DND-41 (cell line): Measurements from ENCODE around the gene KXD1.

ENCODE experiments used
- ATAC-seq: fragments of 200-7000 bp; cut with Tn5 transposase; 3 replicates; pipeline ENCODE4 v1.9.1; 2021; ENCODE audit warnings: low read depth; ENCODE audit not compliant: insufficient read depth
- DNase-seq: peaks from one replicate; pipeline ENCODE4 v3.0.0-alpha.2; 2020
- H2AFZ ChIP-seq: 2 replicates; pipeline ENCODE4 v1.6.0; 2012; ENCODE audit warnings: low read depth, low read length
- H3K27ac ChIP-seq: 2 replicates; pipeline ENCODE4 v1.5.1; 2012; ENCODE audit warnings: low read length, inconsistent platforms
- H3K27me3 ChIP-seq: fragments of 200-600 bp; sonication (generic); 2 replicates; pipeline ENCODE4 v1.6.0; 2012; ENCODE audit warnings: low read length, mild to moderate bottlenecking, inconsistent platforms; ENCODE audit not compliant: insufficient read depth, poor library complexity
- H3K36me3 ChIP-seq: 2 replicates; pipeline ENCODE4 v1.5.1; 2012; ENCODE audit warnings: low read length, inconsistent platforms; ENCODE audit not compliant: insufficient read depth
- H3K4me1 ChIP-seq: 2 replicates; pipeline ENCODE4 v1.5.1; 2012; ENCODE audit warnings: mild to moderate bottlenecking, low read length; ENCODE audit not compliant: insufficient read depth
- H3K4me2 ChIP-seq: 2 replicates; pipeline ENCODE4 v1.6.0; 2012; ENCODE audit warnings: mild to moderate bottlenecking, moderate library complexity, low read length, inconsistent platforms; ENCODE audit not compliant: insufficient read depth
- H3K4me3 ChIP-seq, 2 experiments: fragments of 200-600 bp in 1 of 2; shearing (Covaris generic) in 1 of 2; 2 replicates each; pipeline ENCODE4 v1.5.1; 2012 to 2016; ENCODE audit warnings: inconsistent platforms in 2 of 2, low read length in 2 of 2, mild to moderate bottlenecking in 2 of 2, low read depth in 1 of 2, moderate library complexity in 1 of 2
- H3K79me2 ChIP-seq: 2 replicates; pipeline ENCODE4 v1.6.0; 2012; ENCODE audit warnings: low read length, inconsistent platforms; ENCODE audit not compliant: insufficient read depth
- H3K9ac ChIP-seq: 2 replicates; pipeline ENCODE4 v1.6.0; 2012; ENCODE audit warnings: low read depth, mild to moderate bottlenecking, inconsistent platforms, low read length, moderate library complexity
- H3K9me3 ChIP-seq: 2 replicates; pipeline ENCODE4 v1.5.1; 2012; ENCODE audit warnings: low read length, moderate library complexity, mild to moderate bottlenecking, inconsistent platforms; ENCODE audit not compliant: insufficient read depth, severe bottlenecking
- H4K20me1 ChIP-seq: 2 replicates; pipeline ENCODE4 v1.6.0; 2012; ENCODE audit warnings: low read length; ENCODE audit not compliant: insufficient read depth
- CTCF ChIP-seq: IDR thresholded peaks from 2 replicates; pipeline ENCODE4 v1.5.1; 2012; ENCODE audit warnings: borderline replicate concordance, low read length, moderate library complexity, mild to moderate bottlenecking; ENCODE audit not compliant: poor library complexity, severe bottlenecking; ENCODE audit errors: extremely low read depth
- EZH2 ChIP-seq: IDR thresholded peaks from 3 replicates; pipeline ENCODE4 v1.6.1; 2012; ENCODE audit warnings: borderline replicate concordance, low read depth, mild to moderate bottlenecking, moderate library complexity, low read length, inconsistent platforms; ENCODE audit not compliant: severe bottlenecking

The KXD1 gene

GRCh38 chr19:18610245-18610555 is 52.5 kb downstream of the KXD1 start:
- Histone ChIP-seq H3K79me2 (no peaks in the 10 kb centered on the region), H3K4me2 (no peak overlapping the region), H3K4me3 (no peak overlapping the region), H4K20me1 (peaks cover 2% of the 10 kb centered on the region; the same call in 1 of the 2 replicates), H3K9me3 (no peaks in the 10 kb centered on the region), H3K27me3 (peaks cover 35% of the 10 kb centered on the region), H2AFZ (no peak overlapping the region), H3K36me3 (no peaks in the 10 kb centered on the region), H3K9ac (no peak overlapping the region), H3K4me1 (peaks cover 12% of the 10 kb centered on the region), H3K27ac (no peak overlapping the region)
- DNase-seq (no peak), ATAC-seq (no peak)
- TF ChIP-seq CTCF = no peak
- TF ChIP-seq EZH2 = no peak

DNA sequence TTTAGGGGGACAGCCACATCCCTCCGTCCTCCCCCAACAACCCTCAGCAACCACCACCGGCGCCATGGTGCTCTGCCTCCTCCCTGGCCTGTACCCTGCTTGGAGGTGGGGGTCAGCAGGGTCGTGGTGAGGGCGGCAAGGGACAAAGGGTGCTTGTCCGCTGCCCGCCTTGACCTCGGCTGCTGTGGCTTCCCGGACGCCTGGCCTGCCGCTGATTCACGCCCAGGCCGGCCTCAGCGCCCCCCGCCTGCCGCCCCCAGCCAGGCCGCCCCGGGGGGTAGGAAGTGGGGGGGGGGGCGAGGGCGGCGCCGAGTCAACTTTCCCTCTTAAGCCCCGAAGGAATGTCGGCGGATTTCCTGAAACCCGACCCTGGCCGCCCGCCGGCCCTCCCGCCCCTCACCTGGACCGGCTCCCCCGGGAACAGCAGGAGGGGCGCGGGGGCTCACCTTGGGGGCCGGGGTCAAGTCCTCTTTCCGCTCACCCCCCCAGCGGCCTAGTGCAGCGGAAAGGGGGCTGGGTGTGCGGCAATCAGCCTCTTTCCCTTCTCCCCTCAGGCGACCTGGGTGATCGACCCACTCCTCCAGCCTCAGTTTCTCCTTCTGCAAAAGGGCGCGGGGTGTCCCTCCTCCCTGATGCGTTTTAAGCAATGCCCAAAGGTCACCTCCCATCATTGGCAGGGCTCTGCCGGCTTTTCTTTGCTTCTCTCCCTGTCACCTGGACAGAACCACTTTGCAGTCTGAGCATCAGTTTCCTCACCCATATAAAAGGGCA is 53.1 kb downstream of the KXD1 start:
- H3K27ac ChIP-seq = no peak overlapping the region
- TF ChIP-seq EZH2 (no peak), CTCF (no peak)

DNA sequence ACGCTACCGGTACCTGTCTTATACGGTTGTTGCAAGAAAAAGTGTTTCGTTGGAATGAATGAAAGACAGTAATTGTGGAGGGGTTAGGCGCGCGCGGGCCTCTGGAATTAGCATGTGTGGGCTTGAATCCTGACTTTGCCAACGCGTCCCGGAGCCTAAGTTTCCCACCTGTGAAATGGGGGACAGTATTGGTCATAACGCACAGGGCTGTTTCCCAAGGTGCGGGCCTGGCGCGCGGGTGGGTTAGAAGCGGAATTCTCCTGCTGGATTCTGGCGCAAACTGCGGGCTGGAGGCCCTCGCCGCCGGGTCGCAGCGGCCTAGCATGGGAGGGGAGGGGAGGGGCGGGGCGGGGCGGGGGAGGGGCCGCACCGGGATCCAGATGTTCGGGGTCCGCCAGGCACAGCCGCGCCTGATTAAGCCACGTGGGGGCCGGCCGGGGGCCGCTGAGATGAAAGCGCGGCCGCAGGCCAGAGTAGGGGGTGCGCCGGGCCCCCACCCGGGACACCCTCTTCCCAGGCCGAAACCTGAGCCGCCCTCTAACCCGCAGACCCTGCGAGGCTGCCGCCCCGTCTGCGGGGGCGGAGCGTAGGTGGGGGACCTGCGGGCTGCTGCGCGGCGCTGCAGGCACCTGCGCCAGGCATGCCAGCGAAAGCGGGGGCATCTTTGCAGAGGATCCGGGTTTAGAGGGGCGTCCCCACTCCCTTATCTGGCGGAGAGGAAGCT is 53.8 kb downstream of the KXD1 start:
- no peaks in the 10 kb centered on the region for H3K79me2 ChIP-seq
- peaks cover 35% of the 10 kb centered on the region for H3K27me3 ChIP-seq
- no peak overlapping the region for H3K27ac ChIP-seq
- H3K4me3 ChIP-seq = no peak overlapping the region; a peak in 1 of 4 replicates
- peaks cover 2% of the 10 kb centered on the region; the same call in 1 of the 2 replicates for H4K20me1 ChIP-seq
- H3K9me3 ChIP-seq = no peaks in the 10 kb centered on the region
- H3K4me2 ChIP-seq = peak overlapping the region; percentile 77
- H3K9ac ChIP-seq = peak overlapping the region; percentile 46; the same call in 1 of the 2 replicates
- H3K4me1 ChIP-seq = peaks cover 12% of the 10 kb centered on the region
- H3K36me3 ChIP-seq = no peaks in the 10 kb centered on the region
- H2AFZ ChIP-seq = no peak overlapping the region
- TF ChIP-seq EZH2 (no peak), CTCF (no peak)
- ATAC-seq (no peak), DNase-seq (no peak)

More for the DNA sequence above, 53.1 kb downstream of the KXD1 start:
- Histone ChIP-seq H3K9me3 (no peaks in the 10 kb centered on the region), H3K4me2 (no peak overlapping the region), H3K27me3 (peaks cover 35% of the 10 kb centered on the region), H3K36me3 (no peaks in the 10 kb centered on the region), H3K9ac (no peak overlapping the region), H4K20me1 (peaks cover 2% of the 10 kb centered on the region; the same call in 1 of the 2 replicates), H2AFZ (no peak overlapping the region), H3K4me3 (no peak overlapping the region), H3K4me1 (peaks cover 12% of the 10 kb centered on the region), H3K79me2 (no peaks in the 10 kb centered on the region)
- ATAC-seq (no peak), DNase-seq (no peak)
